ENCODE results near the gene TEX38.
"Not testable (repeated sequence)": the region's sequence is repeated elsewhere in the genome, so short reads cannot be mapped to it uniquely, and the experiment has no call there.

Gene TEX38

DNA sequence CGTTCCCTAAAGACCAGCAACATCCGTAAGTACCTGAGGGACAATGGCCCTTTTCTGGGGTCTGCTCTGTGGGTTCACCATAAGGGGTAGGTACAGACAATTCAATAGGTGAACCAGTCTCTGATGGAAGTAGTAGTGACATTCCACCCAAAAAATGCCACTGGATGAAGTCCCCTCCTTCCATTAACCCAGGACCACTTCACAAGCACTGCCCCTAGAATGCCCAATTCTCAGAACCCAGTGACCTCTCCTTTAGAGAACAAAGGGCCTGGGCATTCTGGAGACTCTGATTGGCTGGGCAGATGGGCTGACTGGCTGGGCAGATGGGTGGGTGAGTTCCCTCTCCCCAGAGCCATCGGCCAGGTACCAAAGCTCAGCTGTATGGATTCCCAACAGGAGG is at the start of gene TEX38:
TEX38 (plus strand) TSS at position 301 of the 400 bp plus-strand sequence; CDS start at position 382, 81 bp downstream.
- DNase-seq (ENCODE audit: low read depth in 3 of 3), result no peak

DNA sequence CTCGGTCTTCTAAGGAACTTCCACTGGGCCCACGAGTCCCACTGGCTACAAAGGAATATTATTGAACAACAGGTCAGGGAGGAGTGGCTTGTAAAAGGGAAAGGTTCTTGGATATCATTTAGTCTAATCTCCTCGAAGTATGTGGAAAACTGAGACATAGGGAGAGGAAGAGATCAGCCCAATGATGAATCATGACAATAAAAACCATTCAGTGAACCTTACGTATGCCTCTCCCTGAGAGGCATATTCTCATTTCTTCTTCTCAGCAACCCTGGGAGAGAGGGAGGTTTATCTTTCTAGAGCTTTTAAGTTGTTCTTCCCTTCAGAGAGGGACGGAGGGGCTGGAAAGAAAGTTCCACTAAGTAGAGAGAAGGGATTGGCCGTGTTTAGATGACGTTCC is 49.7 kb upstream of the TEX38 start:
- DNase-seq (ENCODE audit: low read depth in 3 of 3), result no peak

GRCh38 chr1:46622344-46622743 is 49.3 kb upstream of the TEX38 start:
- DNase-seq (ENCODE audit: low read depth in 3 of 3), result no peak

GRCh38 chr1:46623743-46624644 is 47.7 kb upstream of the TEX38 start:
- no peak for DNase-seq (ENCODE audit: low read depth in 3 of 3)

GRCh38 chr1:46630719-46631118 is 40.9 kb upstream of the TEX38 start:
- no peak for DNase-seq (ENCODE audit: low read depth in 3 of 3)

DNA sequence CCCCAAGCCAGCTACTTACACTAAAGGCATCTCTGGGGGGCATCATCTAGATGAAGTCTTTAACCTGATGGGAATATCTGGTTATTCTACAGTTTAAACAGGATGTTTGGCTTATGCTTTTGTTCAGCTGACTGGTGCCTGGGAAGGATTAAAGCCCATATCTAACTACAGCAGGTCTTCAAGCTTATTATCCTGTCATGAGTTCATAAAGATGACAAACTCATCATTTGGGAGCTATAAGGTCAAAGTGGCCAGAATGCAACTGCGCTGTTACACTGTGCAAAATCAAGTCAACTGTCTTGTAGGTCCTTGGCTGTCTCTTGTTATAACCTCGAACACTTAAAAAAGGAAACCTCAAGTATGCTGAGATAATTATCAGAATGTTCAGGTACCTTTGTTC is 36.4 kb upstream of the TEX38 start:
- DNase-seq (ENCODE audit: low read depth in 3 of 3), result no peak

DNA sequence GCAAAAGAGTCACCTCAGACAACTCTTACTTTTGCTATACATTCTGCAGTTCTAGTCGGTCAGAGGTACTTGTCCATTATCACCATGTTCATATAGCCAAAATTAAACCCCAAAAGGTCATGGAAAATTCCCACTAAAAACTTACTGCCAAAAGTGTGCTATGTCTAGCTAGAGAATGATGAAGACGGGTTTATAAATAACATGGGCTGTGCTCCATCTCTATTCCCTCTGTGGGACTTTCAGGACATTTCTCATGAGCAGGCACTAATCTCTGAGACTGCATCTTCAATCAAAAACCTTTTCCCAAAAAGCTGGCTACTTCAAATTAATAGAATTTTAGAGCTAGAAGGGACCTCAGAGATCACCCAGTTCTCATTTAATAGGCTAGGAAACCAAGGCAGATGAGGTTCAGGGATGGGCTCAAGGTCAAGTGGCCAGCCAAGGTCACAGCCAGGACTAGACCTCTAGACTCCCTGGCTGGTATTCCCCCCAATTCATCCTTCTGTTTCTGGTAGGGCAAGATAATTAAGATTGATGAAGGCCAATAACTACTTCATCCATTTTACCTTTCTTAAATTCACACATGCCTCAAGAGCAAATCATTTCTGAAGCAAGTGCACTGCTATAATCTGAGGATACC is 34.1 kb upstream of the TEX38 start:
- no peak for DNase-seq (ENCODE audit: low read depth in 3 of 3)

GRCh38 chr1:46638921-46639320 is 32.7 kb upstream of the TEX38 start:
- DNase-seq (ENCODE audit: low read depth in 3 of 3), result no peak

DNA sequence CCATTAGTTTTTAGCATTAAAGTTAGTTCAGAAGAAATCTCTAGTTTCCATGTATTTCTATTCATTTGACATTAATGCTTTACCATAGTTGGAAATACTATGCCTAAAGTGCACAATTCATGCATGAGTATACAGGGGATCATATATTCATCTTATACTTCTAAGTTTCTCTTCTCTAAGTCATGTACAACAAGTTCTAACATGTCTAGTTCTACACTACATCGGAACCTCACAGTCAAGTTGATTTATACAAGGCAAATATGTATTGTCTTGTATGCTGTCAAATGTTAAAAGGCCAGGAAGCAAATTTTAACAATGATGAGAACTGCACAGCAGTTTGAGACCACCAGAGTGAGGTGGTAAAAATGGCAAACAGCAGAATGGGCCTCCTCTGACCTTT is 32.1 kb upstream of the TEX38 start:
- DNase-seq (ENCODE audit: low read depth in 3 of 3), result no peak

GRCh38 chr1:46642115-46642680 is 29.5 kb upstream of the TEX38 start:
- DNase-seq (ENCODE audit: low read depth in 3 of 3), result no peak

GRCh38 chr1:46643368-46643775 is 28.3 kb upstream of the TEX38 start:
- no peak for DNase-seq (ENCODE audit: low read depth in 3 of 3)

DNA sequence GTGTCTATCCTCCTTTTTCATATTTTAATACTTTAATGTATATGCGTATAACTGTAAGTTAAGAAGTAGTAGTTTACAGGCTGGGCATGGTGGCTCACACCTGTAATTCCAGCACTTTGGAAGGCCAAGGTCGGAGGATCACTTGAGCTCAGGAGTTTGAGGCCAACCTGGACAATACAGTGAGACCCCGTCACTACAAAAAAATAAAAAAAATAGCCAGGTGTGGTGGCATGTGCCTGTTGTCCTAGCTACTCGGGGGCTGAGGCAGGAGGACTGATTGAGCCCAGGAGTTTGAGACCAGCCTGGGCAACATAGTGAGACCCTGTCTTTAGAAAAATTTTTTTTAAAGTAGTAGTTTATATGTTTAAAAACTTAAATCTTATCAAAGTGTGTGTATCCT is 25.8 kb upstream of the TEX38 start:
- DNase-seq (ENCODE audit: low read depth in 3 of 3), result no peak

- no peak for DNase-seq (ENCODE audit: low read depth in 3 of 3)
Measured at GRCh38 chr1:46646331-46646730, 25.3 kb upstream of the TEX38 start.

- DNase-seq (ENCODE audit: low read depth in 3 of 3), result no peak
Measured at GRCh38 chr1:46646844-46647243, 24.8 kb upstream of the TEX38 start.

GRCh38 chr1:46647611-46648010 is 24.0 kb upstream of the TEX38 start:
- no peak for DNase-seq (ENCODE audit: low read depth in 3 of 3)

DNA sequence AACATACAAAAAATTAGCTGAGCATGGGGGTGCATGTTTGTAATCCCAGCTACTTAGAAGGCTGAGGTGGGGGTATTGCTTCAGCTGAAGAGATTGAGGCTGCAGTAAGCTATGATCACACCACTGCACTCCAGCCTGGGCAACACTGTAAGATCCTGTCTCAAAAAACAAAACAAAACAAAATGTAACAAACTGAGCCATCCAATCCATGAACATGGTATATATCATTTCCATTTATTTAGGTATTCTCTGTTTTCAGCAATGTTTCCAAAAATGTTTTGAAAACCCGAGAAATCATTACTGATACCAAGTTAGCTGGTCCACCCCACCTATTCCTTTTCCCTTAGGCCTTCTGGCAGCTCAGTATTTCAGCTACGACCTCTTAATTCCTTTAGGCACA is 21.9 kb upstream of the TEX38 start:
- DNase-seq (ENCODE audit: low read depth in 3 of 3), result no peak

DNA sequence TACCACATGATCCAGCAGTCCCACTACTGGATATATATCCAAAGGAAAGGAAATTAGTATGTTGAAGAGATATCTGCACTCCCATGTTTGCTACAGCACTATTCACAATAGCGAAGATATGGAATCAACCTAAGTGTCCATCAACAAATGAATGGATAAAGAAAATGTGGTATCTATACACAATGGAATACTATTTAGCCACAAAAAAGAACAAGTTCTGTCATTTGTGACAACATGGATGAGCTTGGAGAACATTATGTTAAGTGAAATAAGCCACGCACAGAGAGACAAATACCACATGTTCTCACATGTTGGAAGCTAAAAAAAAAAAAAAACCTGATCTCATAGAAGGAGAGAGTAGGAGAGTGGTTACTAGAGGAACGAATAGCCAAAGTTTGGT is 21.2 kb upstream of the TEX38 start:
- DNase-seq (ENCODE audit: low read depth in 3 of 3), result no peak

DNA sequence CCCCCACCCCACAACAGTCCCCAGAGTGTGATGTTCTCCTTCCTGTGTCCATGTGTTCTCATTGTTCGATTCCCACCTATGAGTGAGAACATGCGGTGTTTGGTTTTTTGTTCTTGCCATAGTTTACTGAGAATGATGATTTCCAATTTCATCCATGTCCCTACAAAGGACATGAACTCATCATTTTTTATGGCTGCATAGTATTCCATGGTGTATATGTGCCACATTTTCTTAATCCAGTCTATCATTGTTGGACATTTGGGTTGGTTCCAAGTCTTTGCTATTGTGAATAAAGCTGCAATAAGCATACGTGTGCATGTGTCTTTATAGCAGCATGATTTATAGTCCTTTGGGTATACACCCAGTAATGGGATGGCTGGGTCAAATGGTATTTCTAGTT is 20.5 kb upstream of the TEX38 start:
- DNase-seq (ENCODE audit: low read depth in 3 of 3), result not testable (repeated sequence)

DNA sequence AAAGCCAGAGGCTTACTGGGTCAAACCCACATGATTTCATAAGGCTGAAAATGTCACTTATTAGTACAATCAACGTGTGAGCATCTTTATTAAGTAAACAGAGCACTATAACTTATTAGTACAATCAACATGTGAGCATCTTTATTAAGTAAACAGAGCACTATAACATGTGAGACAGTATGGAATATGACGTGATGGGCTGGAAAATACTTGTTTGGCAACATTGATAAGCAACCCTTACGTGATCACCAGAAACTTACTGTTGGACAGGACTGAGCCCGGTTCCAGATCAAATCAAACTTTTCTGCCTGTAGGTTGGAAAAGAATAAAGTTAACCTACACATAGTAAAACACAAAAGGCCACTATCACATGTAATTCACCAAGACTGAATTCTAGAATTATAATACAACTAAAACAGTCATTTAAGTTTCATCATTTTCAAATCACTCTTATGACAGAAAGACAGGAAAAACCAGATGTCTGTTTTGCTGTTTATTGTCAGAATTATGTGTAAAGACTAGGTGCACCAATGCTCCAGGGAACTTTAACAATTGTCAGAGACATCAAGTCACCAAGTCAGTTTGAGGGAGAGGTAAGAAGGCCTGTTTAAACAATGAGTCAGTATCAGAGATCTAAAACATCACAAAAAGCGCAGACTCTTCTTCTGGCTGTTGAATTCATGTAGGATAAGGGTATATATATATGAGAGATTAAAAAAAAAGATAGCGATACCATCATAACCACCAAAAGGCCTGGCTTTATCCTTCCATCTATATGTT is 19.1 kb upstream of the TEX38 start:
- DNase-seq (ENCODE audit: low read depth in 3 of 3), result no peak

DNA sequence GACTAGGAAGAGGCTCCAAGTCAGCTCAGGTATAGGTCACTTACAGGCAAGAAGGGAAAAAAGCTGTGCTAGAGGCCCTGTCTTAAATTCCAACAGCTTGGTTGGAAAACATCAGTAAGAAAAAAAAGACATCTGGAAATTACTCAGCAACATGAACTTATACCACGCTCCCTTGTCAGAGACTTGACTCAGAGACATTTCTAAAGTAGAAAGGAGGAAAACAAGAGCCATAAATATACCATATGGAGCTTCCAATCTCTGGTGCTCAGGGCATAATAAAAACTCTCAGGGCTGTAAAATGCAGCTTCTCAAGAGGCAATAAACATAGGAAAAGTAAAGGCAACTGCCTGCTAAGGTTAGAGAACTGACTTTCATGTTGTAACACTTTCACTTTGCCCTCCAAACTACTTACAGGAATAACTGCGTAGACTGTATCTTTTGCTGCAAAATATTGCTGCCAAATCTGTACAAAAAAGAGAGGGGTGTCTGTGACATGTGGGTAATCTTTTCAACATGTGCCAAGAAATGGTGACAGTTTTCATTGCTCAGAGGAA is 18.2 kb upstream of the TEX38 start:
- DNase-seq (ENCODE audit: low read depth in 3 of 3), result no peak

DNA sequence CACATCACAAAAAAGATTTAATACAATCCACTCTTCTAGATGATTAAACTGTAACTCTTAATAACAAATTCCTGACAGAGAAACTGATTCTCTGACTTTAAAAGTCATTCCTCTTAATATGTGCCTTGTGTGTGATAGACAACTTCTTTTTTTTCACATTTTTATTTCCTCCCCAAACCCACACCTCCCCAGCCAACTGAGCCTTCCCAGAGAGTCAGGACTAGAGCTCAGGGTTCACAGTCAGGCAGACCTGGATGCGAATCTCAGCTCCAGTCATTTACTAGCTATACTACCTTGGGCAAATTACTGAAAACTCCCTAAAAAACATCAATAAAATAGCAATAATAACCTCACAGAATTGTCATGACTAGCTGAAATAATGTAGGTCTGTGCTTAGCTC is 17.6 kb upstream of the TEX38 start:
- DNase-seq (ENCODE audit: low read depth in 3 of 3), result no peak

DNA sequence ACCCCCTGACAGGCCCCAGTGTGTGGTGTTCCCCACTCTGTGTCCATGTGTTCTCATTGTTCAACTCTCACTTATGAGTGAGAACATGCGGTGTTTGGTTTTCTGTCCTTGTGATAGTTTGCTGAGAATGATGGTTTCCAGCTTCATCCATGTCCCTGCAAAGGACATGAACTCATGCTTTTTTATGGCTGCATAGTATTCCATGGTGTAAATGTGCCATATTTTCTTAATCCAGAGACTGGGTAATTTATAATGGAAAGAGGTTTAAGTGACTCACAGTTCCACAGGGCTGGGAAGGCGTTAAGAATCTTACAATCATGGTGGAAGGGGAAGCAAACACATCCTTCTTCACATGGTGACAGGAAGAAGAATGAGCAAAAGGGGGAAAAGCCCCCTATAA is 17.0 kb upstream of the TEX38 start:
- not testable (repeated sequence) for DNase-seq (ENCODE audit: low read depth in 3 of 3)

Measured in stimulated activated CD4-positive, alpha-beta T cell treated with anti-CD3 and anti-CD28 coated beads, TNF-alpha, amount 100 ng/mL, for 24 hours (primary cell).